Breast epithelium (tissue), 4 donors: ENCODE results near the gene ZNF776. TPM values are rescaled to one million over a fixed set of nuclear protein-coding genes. Genes with fewer than 3 reads are reported as not detected.
"Not testable (repeated sequence)": the region's sequence is repeated elsewhere in the genome, so short reads cannot be mapped to it uniquely, and the experiment has no call there.

Experiments
- DNase-seq, 2 donors: peaks; one replicate each; pipeline ENCODE4 v3.0.0-alpha.2; 2019; ENCODE audit warnings: low spot score in 2 of 2
- H3K27ac ChIP-seq, 2 donors: fragments of 200-600 bp; sonication (generic) in 1 of 2; one replicate each; pipeline ENCODE4 v1.5.1; 2016 to 2019; ENCODE audit warnings: mild to moderate bottlenecking in 1 of 2
- H3K27me3 ChIP-seq, 2 donors: fragments of 200-600 bp; sonication (generic) in 1 of 2; one replicate each; pipeline versions ENCODE4 v1.5.1 to v1.6.0; 2017 to 2019; ENCODE audit warnings: control low read depth in 1 of 2, mild to moderate bottlenecking in 1 of 2
- H3K36me3 ChIP-seq: fragments of 200-600 bp; one replicate; pipeline ENCODE4 v1.5.1; 2019
- H3K4me1 ChIP-seq, 2 donors: fragments of 200-600 bp; sonication (generic); one replicate each; pipeline ENCODE4 v1.5.1; 2016 to 2019; ENCODE audit warnings: control low read depth in 1 of 2
- H3K4me3 ChIP-seq, 3 donors: fragments of 200-600 bp; sonication (generic); 1 replicate in 2 of 3; 2 replicates in 1 of 3; pipeline ENCODE4 v1.5.1; 2016 to 2019; ENCODE audit warnings: mild to moderate bottlenecking in 3 of 3, moderate library complexity in 2 of 3
- H3K9me3 ChIP-seq, 2 donors: fragments of 200-600 bp; sonication (generic) in 1 of 2; one replicate each; pipeline ENCODE4 v1.5.1; 2016 to 2019; ENCODE audit warnings: control low read depth in 1 of 2
- CTCF ChIP-seq, 3 donors: fragments of 450-650 bp; IDR thresholded peaks; one replicate each; pipeline ENCODE4 v1.5.1; 2016 to 2017; ENCODE audit warnings: antibody characterized with exemption in 3 of 3, mild to moderate bottlenecking in 3 of 3, moderate library complexity in 3 of 3
- POLR2A ChIP-seq: fragments of 450-650 bp; IDR thresholded peaks from one replicate; pipeline ENCODE4 v1.6.1; 2016; ENCODE audit warnings: antibody characterized with exemption, mild to moderate bottlenecking, moderate library complexity
- POLR2AphosphoS5 ChIP-seq, 3 donors: sonication (generic); formaldehyde crosslinking; IDR thresholded peaks; one replicate each; pipeline ENCODE4 v1.6.1; 2017; ENCODE audit warnings: antibody characterized with exemption in 3 of 3
- intact Hi-C: fragments of 100-400 bp; cut with DNase I; formaldehyde crosslinking; loops from one replicate; pipeline ENCODE4 v1.15.1; 2023; ENCODE audit warnings: low total_unique reads
- total RNA-seq, 3 donors: library from RNA; depleted of rRNA; stranded (reverse); fragments of >200 nt; gene quantifications; one replicate each; pipeline ENCODE4 v1.1.0, GENCODE V29; 2016

The ZNF776 gene
- total RNA-seq, 3 donors from 2014 or later: 8.5 to 31.8 (median 21.0) TPM

GRCh38 chr19:57789288-57789687 lies 42.7 kb downstream of the ZNF776 start:
- Histone ChIP-seq H3K36me3 (no peaks in the 10 kb centered on the region), H3K4me1 (no peaks in the 10 kb centered on the region), H3K27ac (no peak overlapping the region), H3K9me3 (peaks cover 88 to 95% of the 10 kb centered on the region in 2 donors), H3K4me3 (peak overlapping the region in 1 of 3 donors; percentile 2), H3K27me3 (no peaks in the 10 kb centered on the region)
- TF ChIP-seq POLR2A (no peak), POLR2AphosphoS5 (IDR thresholded peaks at IDR 0.05) (no peak), CTCF (IDR thresholded peaks at IDR 0.05) (no peak)
- intact Hi-C loops: no loop called here
- no peak for DNase-seq

GRCh38 chr19:57796580-57796979 lies 50.0 kb downstream of the ZNF776 start:
- H3K36me3 ChIP-seq, DNase-seq, H3K4me1 ChIP-seq, H3K4me3 ChIP-seq, H3K27ac ChIP-seq, H3K27me3 ChIP-seq, intact Hi-C loops: not testable (repeated sequence)
- peaks cover 29 to 30% of the 10 kb centered on the region in 2 donors for H3K9me3 ChIP-seq

GRCh38 chr19:57800696-57801095 lies 54.1 kb downstream of the ZNF776 start:
- Histone ChIP-seq H3K27ac (peak overlapping the region; percentile 78 to 96), H3K9me3 (peaks cover 0 to 4% of the 10 kb centered on the region in 2 donors), H3K4me1 (peaks cover 0 to 8% of the 10 kb centered on the region in 2 donors), H3K36me3 (no peaks in the 10 kb centered on the region), H3K27me3 (no peaks in the 10 kb centered on the region), H3K4me3 (no peak overlapping the region)
- TF ChIP-seq POLR2AphosphoS5 (IDR thresholded peaks at IDR 0.05) (no peak), CTCF (IDR thresholded peaks at IDR 0.05) (no peak)
- DNase-seq: no peak
- intact Hi-C loops: no loop called here

GRCh38 chr19:57802269-57802668 lies 55.7 kb downstream of the ZNF776 start:
- no peak for DNase-seq
- peaks cover 0 to 8% of the 10 kb centered on the region in 2 donors for H3K4me1 ChIP-seq
- no peaks in the 10 kb centered on the region for H3K36me3 ChIP-seq
- H3K27ac ChIP-seq: peak overlapping the region in 1 of 2 donors; percentile 96
- H3K9me3 ChIP-seq: no peaks in the 10 kb centered on the region
- intact Hi-C loops: no loop called here
- H3K27me3 ChIP-seq: no peaks in the 10 kb centered on the region
- no peak overlapping the region for H3K4me3 ChIP-seq
- no peak for TF ChIP-seq POLR2AphosphoS5 (IDR thresholded peaks at IDR 0.05)
- no peak for TF ChIP-seq CTCF (IDR thresholded peaks at IDR 0.05)
- no peak for TF ChIP-seq POLR2A

GRCh38 chr19:57803265-57803593 lies 56.6 kb downstream of the ZNF776 start:
- intact Hi-C loops: no loop called here
- peak overlapping the region; percentile 44 to 73 (median 67) for H3K4me3 ChIP-seq
- TF ChIP-seq POLR2A (no peak), POLR2AphosphoS5 (IDR thresholded peaks at IDR 0.05) (no peak), CTCF (IDR thresholded peaks at IDR 0.05) (no peak)
- peaks cover 0 to 8% of the 10 kb centered on the region in 2 donors for H3K4me1 ChIP-seq
- DNase-seq: no peak
- no peaks in the 10 kb centered on the region for H3K27me3 ChIP-seq
- H3K9me3 ChIP-seq: no peaks in the 10 kb centered on the region
- H3K27ac ChIP-seq: peak overlapping the region in 1 of 2 donors; percentile 96
- H3K36me3 ChIP-seq: no peaks in the 10 kb centered on the region
